HG02759 (cell line): Measurements from ENCODE around the gene NOX5.

Source experiments
- ATAC-seq: cut with Tn5 transposase; IDR thresholded peaks from one replicate; pipeline ENCODE4 v1.9.1; 2021; ENCODE audit warnings: mild to moderate bottlenecking, moderate library complexity; ENCODE audit not compliant: unreplicated experiment

The NOX5 gene

GRCh38 chr15:68990231-68990991, 24.1 kb upstream of the NOX5 start:
- ATAC-seq, result no peak

- no peak for ATAC-seq
These were observed 23.4 kb upstream of the NOX5 start for GRCh38 chr15:68990992-68991500.

- ATAC-seq, result no peak
These were observed 22.8 kb upstream of the NOX5 start for GRCh38 chr15:68991723-68992122.

GRCh38 chr15:68992696-68993095, 21.8 kb upstream of the NOX5 start:
- ATAC-seq, result no peak

- ATAC-seq, result no peak
These were observed 21.2 kb upstream of the NOX5 start for GRCh38 chr15:68993276-68993675.

- ATAC-seq, result no peak
These were observed 20.3 kb upstream of the NOX5 start for GRCh38 chr15:68994149-68994548.

GRCh38 chr15:68994981-68995761, 19.3 kb upstream of the NOX5 start:
- no peak for ATAC-seq

- ATAC-seq, result no peak
These were observed 17.4 kb upstream of the NOX5 start for GRCh38 chr15:68997050-68997449.

GRCh38 chr15:68997930-68998777, 16.3 kb upstream of the NOX5 start:
- no peak for ATAC-seq

- ATAC-seq, result no peak
These were observed 15.4 kb upstream of the NOX5 start for GRCh38 chr15:68999091-68999490.

GRCh38 chr15:69000091-69000490, 14.4 kb upstream of the NOX5 start:
- ATAC-seq, result no peak

- no peak for ATAC-seq
These were observed 13.6 kb upstream of the NOX5 start for GRCh38 chr15:69000725-69001503.

- ATAC-seq, result no peak
These were observed 11.7 kb upstream of the NOX5 start for GRCh38 chr15:69002783-69003182.

GRCh38 chr15:69004011-69004410, 10.5 kb upstream of the NOX5 start:
- ATAC-seq, result no peak

GRCh38 chr15:69008056-69008455, 6.4 kb upstream of the NOX5 start:
- no peak for ATAC-seq

GRCh38 chr15:69009341-69009740, 5.2 kb upstream of the NOX5 start:
- no peak for ATAC-seq

GRCh38 chr15:69011641-69012040, 2.9 kb upstream of the NOX5 start:
- ATAC-seq, result no peak

- ATAC-seq, result no peak
These were observed 1.6 kb upstream of the NOX5 start for GRCh38 chr15:69012761-69013364.

- no peak for ATAC-seq
These were observed 629 bp upstream of the NOX5 start for GRCh38 chr15:69013726-69014406.
